Hepatic stellate cell (primary cell): ENCODE results near the gene HSPA6.
"Not testable (repeated sequence)": the region's sequence is repeated elsewhere in the genome, so short reads cannot be mapped to it uniquely, and the experiment has no call there.

Experiments used
- DNase-seq: peaks from one replicate; pipeline ENCODE4 v3.0.0; 2011; ENCODE audit warnings: low spot score

Gene HSPA6

GRCh38 chr1:161503394-161503748 lies 21.0 kb upstream of the HSPA6 start:
- DNase-seq, result no peak

GRCh38 chr1:161505686-161506085 lies 18.7 kb upstream of the HSPA6 start:
- no peak for DNase-seq

- DNase-seq, result no peak
Observed at GRCh38 chr1:161506336-161507223, 17.8 kb upstream of the HSPA6 start.

- DNase-seq, result no peak
Observed at GRCh38 chr1:161510477-161510876, 13.9 kb upstream of the HSPA6 start.

- no peak for DNase-seq
Observed at GRCh38 chr1:161511018-161511755, 13.2 kb upstream of the HSPA6 start.

- DNase-seq, result no peak
Observed at GRCh38 chr1:161511756-161512060, 12.6 kb upstream of the HSPA6 start.

GRCh38 chr1:161512636-161513447 lies 11.5 kb upstream of the HSPA6 start:
- not testable (repeated sequence) for DNase-seq

- DNase-seq, result not testable (repeated sequence)
Observed at GRCh38 chr1:161513448-161513780, 10.9 kb upstream of the HSPA6 start.

GRCh38 chr1:161513953-161514352 lies 10.4 kb upstream of the HSPA6 start:
- not testable (repeated sequence) for DNase-seq

GRCh38 chr1:161523041-161523816 lies 1.1 kb upstream of the HSPA6 start:
- not testable (repeated sequence) for DNase-seq

- not testable (repeated sequence) for DNase-seq
Observed at GRCh38 chr1:161524742-161525291, 477 bp downstream of the HSPA6 start.

GRCh38 chr1:161525321-161525720 lies 981 bp downstream of the HSPA6 start:
- DNase-seq, result not testable (repeated sequence)

- not testable (repeated sequence) for DNase-seq
Observed at GRCh38 chr1:161525918-161526317, 1.6 kb downstream of the HSPA6 start.

GRCh38 chr1:161528550-161528949 lies 4.2 kb downstream of the HSPA6 start:
- not testable (repeated sequence) for DNase-seq

GRCh38 chr1:161529463-161530104 lies 5.2 kb downstream of the HSPA6 start:
- DNase-seq, result not testable (repeated sequence)

GRCh38 chr1:161530158-161530557 lies 5.8 kb downstream of the HSPA6 start:
- peak; percentile 35 for DNase-seq

- peak; percentile 72 for DNase-seq
Observed at GRCh38 chr1:161530671-161531641, 6.6 kb downstream of the HSPA6 start.

GRCh38 chr1:161531986-161532643 lies 7.8 kb downstream of the HSPA6 start:
- DNase-seq, result peak; percentile 11
